ENCODE results near the gene AOC3. TPM values are rescaled to one million over a fixed set of nuclear protein-coding genes. Genes with fewer than 3 reads are reported as not detected.

AOC3 gene
- total and polyA plus RNA-seq, 2 of the 4 experiments (the other 2 are of a cell fraction) = 0.17 TPM; not detected in 1

DNA sequence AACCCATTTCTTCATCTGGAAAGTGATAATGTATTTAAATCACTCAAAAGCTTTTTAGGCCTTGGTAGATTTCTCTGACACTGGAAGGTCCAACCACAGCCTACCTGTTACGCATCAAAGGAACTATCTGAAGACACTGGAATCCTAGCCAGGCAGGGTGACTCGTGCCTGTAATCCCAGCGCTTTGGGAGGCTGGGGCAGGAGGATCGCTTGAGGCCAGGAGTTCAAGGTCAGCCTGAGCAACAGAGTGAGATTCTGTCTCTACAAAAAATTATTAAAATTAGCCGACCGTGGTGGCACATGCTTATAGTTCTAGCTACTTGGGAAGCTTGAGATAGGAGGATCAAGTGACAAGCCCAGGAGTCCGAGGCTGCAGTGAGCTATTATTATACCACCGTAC is 31.2 kb downstream of the AOC3 start:
- Histone ChIP-seq H3K27ac (ENCODE audit: insufficient read depth, low read length) (no peak overlapping the region), H2BK20ac (ENCODE audit: low read depth, low read length) (no peak overlapping the region), H3K9me1 (ENCODE audit: insufficient read depth, low read length) (no peaks in the 10 kb centered on the region; the same call in 1 of the 2 replicates), H2AK9ac (replicated peaks; ENCODE audit: low read depth, low read length, poor library complexity) (no peak overlapping the region), H2BK120ac (ENCODE audit: low read depth, low read length) (no peak overlapping the region), H2AK5ac (ENCODE audit: low read depth, low read length) (no peak overlapping the region), H3K18ac (ENCODE audit: low read depth, low read length) (no peak overlapping the region), H3K4me1 (ENCODE audit: control insufficient read depth, insufficient read depth, low read length) (peaks cover 2% of the 10 kb centered on the region; the same call in 1 of the 2 replicates), H2BK15ac (ENCODE audit: low read depth, low read length) (no peak overlapping the region), H3K4me3 (ENCODE audit: insufficient read depth, low read depth, low read length) (no peak overlapping the region), H4K91ac (ENCODE audit: insufficient read depth, low read depth, low read length) (no peak overlapping the region), H3K9ac (ENCODE audit: low read depth, low read length) (no peak overlapping the region), H3K23ac (ENCODE audit: low read depth, low read length) (no peak overlapping the region), H3K27me3 (ENCODE audit: control insufficient read depth, insufficient read depth, low read length) (peaks cover 29% of the 10 kb centered on the region), H3K14ac (replicated peaks; ENCODE audit: low read depth, low read length) (no peak overlapping the region), H3K4me2 (ENCODE audit: low read depth, low read length) (no peak overlapping the region), H4K5ac (ENCODE audit: low read depth, low read length) (no peak overlapping the region), H2AFZ (replicated peaks; ENCODE audit: low read length, poor library complexity) (no peak overlapping the region), H4K20me1 (ENCODE audit: insufficient read depth, low read length) (no peaks in the 10 kb centered on the region), H3K79me1 (ENCODE audit: low read depth in 1 of 2, low read length in 2 of 2) (no peaks in the 10 kb centered on the region), H3K4ac (ENCODE audit: low read depth, low read length) (no peak overlapping the region), H2BK5ac (ENCODE audit: low read depth, low read length, poor library complexity, severe bottlenecking) (no peak overlapping the region), H3K36me3 (ENCODE audit: control insufficient read depth, insufficient read depth, low read length) (no peaks in the 10 kb centered on the region), H3K56ac (ENCODE audit: extremely low read depth, insufficient read depth, low read length) (no peak overlapping the region), H4K8ac (ENCODE audit: low read depth in 2 of 2, low read length in 2 of 2) (no peak overlapping the region), H3K9me3 (ENCODE audit: control insufficient read depth, insufficient read depth, low read length) (no peaks in the 10 kb centered on the region)
- no TSS peak for BruUV-seq (replicated peaks)
- DNase-seq (no peak), ATAC-seq (ENCODE audit: low read depth) (no peak)
- no CpG with 5 or more reads among the region's 8 CpGs for WGBS, 2 experiments (ENCODE audit: extremely low coverage in 2 of 2, insufficient read length in 1 of 2)
- no peak for TF ChIP-seq SMC3 (IDR thresholded peaks at IDR 0.05; ENCODE audit: low read depth, low read length)
- no peak for TF ChIP-seq RFX5 (IDR thresholded peaks at IDR 0.05; ENCODE audit: low read depth, low read length)
- TF ChIP-seq, protein P1, sequence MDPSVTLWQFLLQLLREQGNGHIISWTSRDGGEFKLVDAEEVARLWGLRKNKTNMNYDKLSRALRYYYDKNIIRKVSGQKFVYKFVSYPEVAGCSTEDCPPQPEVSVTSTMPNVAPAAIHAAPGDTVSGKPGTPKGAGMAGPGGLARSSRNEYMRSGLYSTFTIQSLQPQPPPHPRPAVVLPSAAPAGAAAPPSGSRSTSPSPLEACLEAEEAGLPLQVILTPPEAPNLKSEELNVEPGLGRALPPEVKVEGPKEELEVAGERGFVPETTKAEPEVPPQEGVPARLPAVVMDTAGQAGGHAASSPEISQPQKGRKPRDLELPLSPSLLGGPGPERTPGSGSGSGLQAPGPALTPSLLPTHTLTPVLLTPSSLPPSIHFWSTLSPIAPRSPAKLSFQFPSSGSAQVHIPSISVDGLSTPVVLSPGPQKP (IDR thresholded peaks at IDR 0.05; ENCODE audit: borderline replicate concordance, low read depth, low read length) = no peak
- TF ChIP-seq, protein P2, sequence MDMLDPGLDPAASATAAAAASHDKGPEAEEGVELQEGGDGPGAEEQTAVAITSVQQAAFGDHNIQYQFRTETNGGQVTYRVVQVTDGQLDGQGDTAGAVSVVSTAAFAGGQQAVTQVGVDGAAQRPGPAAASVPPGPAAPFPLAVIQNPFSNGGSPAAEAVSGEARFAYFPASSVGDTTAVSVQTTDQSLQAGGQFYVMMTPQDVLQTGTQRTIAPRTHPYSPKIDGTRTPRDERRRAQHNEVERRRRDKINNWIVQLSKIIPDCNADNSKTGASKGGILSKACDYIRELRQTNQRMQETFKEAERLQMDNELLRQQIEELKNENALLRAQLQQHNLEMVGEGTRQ (IDR thresholded peaks at IDR 0.05; ENCODE audit: low read depth, low read length) = no peak
- TF ChIP-seq BHLHE40 (IDR thresholded peaks at IDR 0.05; ENCODE audit: low read depth, low read length) = no peak
- no peak for TF ChIP-seq MAZ (IDR thresholded peaks at IDR 0.05; ENCODE audit: borderline replicate concordance, low read depth, low read length)
- TF ChIP-seq RAD21 (IDR thresholded peaks at IDR 0.05; ENCODE audit: low read length) = no peak
- no peak for TF ChIP-seq CTCF (conservative IDR thresholded peaks at IDR 0.05; ENCODE audit: low read depth, low read length)
- TF ChIP-seq NFE2L2 (IDR thresholded peaks at IDR 0.05; ENCODE audit: low read depth, low read length) = no peak
- dilution Hi-C loops (cut with HindIII; ENCODE audit: low sequenced_read_pairs, unreplicated experiment) (no loop called here), intact Hi-C loops (cut with micrococcal nuclease) (no loop called here), in situ Hi-C loops (cut with MboI; ENCODE audit: low sequenced_read_pairs) (loop anchor here (25.0 kb wide), 1 partner anchor 430 kb away; no protein-coding TSS in a partner anchor)
- POLR2A ChIA-PET (ENCODE audit: unreplicated experiment) = no interaction called here
- CTCF ChIA-PET = no interaction called here

Data from IMR-90 (cell line).